D721Med (cell line): ENCODE measurements around the gene DIAPH1.

Experiments
- DNase-seq: peaks from one replicate; pipeline ENCODE4 v3.0.0; 2011; ENCODE audit warnings: low spot score; ENCODE audit not compliant: insufficient read length
- FAIRE-seq: peaks from 2 replicates; lab custom pipeline; 2011; peaks lifted over from hg19 to GRCh38; lab: Jason Lieb, UNC
- CTCF ChIP-seq: IDR thresholded peaks from 2 replicates; pipeline ENCODE4 v1.5.1; 2012; ENCODE audit warnings: mild to moderate bottlenecking, control low read depth; ENCODE audit not compliant: insufficient read depth; ENCODE audit errors: missing control alignments

DIAPH1 gene

GRCh38 chr5:141657404-141657803 is 38.6 kb upstream of the DIAPH1 start:
- DNase-seq = no peak
- TF ChIP-seq CTCF = no peak

GRCh38 chr5:141656396-141656795 is 37.6 kb upstream of the DIAPH1 start:
- DNase-seq (no peak), FAIRE-seq (no peak)
- no peak for TF ChIP-seq CTCF

More at GRCh38 chr5:141657404-141657803, 38.6 kb upstream of the DIAPH1 start:
- no peak for FAIRE-seq

- DNase-seq (no peak), FAIRE-seq (no peak)
- TF ChIP-seq CTCF = no peak
These were observed 36.2 kb upstream of the DIAPH1 start for GRCh38 chr5:141655020-141655419.

- FAIRE-seq = no peak
- TF ChIP-seq CTCF = no peak
- no peak for DNase-seq
These were observed 35.5 kb upstream of the DIAPH1 start for GRCh38 chr5:141654298-141654697.

- TF ChIP-seq CTCF = no peak
These were observed 32.9 kb upstream of the DIAPH1 start for GRCh38 chr5:141651728-141652105.

GRCh38 chr5:141650851-141651727 is 32.3 kb upstream of the DIAPH1 start, which contains the start of gene FCHSD1:
FCHSD1 (minus strand) TSS chr5:141651418; CDS start chr5:141651368, 50 bp downstream.
- FAIRE-seq (no peak), DNase-seq (no peak)
- TF ChIP-seq CTCF = no peak

More at GRCh38 chr5:141651728-141652105, 32.9 kb upstream of the DIAPH1 start:
- no peak for DNase-seq
- FAIRE-seq = no peak

GRCh38 chr5:141649972-141650371 is 31.2 kb upstream of the DIAPH1 start:
- DNase-seq (no peak), FAIRE-seq (no peak)
- no peak for TF ChIP-seq CTCF
